AG10803 (cell line): ENCODE results near the gene IL16.

ENCODE experiments used
- DNase-seq: peaks from one replicate; pipeline ENCODE4 v3.0.0; 2010; ENCODE audit warnings: low read depth
- H3K4me3 ChIP-seq: 2 replicates; pipeline ENCODE4 v1.5.1; 2011; ENCODE audit warnings: mild to moderate bottlenecking, low read length, control low read depth
- TF ChIP-seq, protein P1 (sequence below): conservative IDR thresholded peaks from 2 replicates; pipeline ENCODE4 v1.5.1; 2011; ENCODE audit warnings: mild to moderate bottlenecking, low read length, control low read depth, inconsistent platforms

The IL16 gene

DNA sequence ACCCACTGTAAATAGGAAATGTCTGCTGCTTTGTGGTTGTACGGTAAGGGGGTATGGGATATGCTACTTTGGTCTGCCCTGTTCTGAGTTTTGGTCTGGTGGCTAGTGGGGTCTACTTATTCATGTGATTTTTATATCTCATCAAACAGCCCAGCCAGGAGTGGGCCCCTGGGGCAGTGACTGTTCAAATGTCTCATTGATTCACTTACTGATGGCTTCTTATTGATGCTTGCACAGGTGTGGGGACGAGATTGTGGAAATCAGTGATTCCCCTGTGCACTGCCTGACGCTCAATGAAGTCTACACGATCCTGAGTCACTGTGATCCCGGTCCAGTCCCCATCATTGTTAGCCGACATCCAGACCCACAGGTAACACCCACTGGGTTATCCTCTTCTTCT is 88.8 kb downstream of the IL16 start:
- DNase-seq = no peak
- TF ChIP-seq, protein P1, sequence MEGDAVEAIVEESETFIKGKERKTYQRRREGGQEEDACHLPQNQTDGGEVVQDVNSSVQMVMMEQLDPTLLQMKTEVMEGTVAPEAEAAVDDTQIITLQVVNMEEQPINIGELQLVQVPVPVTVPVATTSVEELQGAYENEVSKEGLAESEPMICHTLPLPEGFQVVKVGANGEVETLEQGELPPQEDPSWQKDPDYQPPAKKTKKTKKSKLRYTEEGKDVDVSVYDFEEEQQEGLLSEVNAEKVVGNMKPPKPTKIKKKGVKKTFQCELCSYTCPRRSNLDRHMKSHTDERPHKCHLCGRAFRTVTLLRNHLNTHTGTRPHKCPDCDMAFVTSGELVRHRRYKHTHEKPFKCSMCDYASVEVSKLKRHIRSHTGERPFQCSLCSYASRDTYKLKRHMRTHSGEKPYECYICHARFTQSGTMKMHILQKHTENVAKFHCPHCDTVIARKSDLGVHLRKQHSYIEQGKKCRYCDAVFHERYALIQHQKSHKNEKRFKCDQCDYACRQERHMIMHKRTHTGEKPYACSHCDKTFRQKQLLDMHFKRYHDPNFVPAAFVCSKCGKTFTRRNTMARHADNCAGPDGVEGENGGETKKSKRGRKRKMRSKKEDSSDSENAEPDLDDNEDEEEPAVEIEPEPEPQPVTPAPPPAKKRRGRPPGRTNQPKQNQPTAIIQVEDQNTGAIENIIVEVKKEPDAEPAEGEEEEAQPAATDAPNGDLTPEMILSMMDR = no peak
- H3K4me3 ChIP-seq = no peak overlapping the region

DNA sequence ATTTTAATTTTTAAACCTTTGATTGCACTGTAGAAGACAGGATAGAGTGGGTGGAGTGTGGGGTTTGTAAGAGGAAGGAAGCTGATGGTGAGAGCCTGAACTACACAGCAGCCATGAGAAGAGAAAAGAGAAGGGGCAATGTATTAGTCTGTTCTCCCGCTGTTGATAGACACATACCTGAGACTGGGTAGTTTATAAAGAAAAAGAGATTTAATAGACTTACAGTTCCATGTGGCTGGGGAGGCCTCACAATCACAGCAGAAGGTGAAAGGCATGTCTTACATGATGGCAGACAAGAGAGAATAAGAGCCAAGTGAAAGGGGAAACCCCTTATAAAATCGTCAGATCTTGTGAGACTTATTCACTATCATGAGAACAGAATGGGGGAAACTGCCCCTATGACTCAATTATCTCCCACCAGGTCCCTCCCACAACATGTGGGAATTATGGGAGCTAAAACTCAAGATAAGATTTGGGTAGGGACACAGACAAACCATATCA is 90.0 kb downstream of the IL16 start:
- no peak for DNase-seq
- H3K4me3 ChIP-seq = no peak overlapping the region
- TF ChIP-seq, protein P1 = no peak

DNA sequence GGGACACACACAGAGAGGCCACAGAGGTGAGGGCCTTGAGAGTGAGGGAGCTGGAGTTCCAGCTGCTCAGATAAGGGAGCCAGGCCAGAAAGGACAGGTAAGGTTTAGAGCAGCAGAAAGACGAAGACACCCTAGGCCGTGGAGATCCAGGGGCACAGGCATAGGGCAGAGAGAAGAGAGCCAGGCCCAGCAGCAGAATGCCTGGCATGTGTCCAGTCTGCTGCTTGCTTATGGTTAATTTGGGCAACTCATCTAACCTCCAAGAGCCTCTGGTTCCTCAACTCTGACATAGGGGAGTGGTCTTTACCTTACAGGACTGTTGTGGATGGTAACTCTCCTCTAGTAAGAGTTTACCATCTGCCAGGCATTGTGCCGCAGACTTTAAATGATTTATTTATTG is 91.4 kb downstream of the IL16 start:
- TF ChIP-seq, protein P1 = no peak
- no peak overlapping the region for H3K4me3 ChIP-seq
- no peak for DNase-seq

DNA sequence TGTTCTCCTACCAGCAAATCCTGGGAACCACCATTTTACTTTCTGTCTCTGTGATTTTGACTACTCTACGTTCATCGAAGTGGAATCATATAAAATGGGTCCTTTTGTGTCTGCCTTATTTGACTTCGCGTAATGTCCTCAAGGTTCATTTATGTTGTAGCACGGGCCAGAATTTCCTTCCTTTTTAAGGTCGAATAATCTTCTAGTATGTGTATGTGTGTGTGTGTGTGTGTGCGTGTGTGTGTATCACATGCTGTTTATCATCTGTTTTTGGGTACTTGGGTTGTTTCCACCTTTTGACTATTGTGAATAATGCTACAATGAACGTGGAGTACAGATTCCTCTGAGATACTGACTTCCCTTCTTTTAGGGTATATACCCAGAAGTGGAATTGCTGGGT is 91.9 kb downstream of the IL16 start:
- no peak for DNase-seq
- TF ChIP-seq, protein P1 = no peak
- H3K4me3 ChIP-seq = no peak overlapping the region

DNA sequence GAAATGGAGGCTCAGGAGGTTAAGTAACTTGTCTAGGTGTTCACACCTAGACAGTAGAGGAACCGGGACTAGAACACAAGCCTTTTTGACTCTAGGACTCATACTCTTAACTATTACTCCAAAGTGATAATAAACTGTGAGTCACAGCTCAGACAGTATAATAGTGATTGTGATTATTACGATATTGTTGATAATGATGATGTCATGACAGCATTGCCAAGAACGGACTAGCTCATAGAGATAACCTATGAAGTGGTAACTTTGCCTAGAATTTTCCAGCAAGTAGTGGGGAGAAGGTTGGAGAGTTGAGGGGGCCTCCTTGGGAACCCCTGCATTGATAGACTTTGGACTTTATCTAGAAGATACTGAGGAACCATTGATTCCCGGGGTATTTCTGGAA is 93.2 kb downstream of the IL16 start:
- no peak overlapping the region for H3K4me3 ChIP-seq
- TF ChIP-seq, protein P1 = no peak
- DNase-seq = no peak

DNA sequence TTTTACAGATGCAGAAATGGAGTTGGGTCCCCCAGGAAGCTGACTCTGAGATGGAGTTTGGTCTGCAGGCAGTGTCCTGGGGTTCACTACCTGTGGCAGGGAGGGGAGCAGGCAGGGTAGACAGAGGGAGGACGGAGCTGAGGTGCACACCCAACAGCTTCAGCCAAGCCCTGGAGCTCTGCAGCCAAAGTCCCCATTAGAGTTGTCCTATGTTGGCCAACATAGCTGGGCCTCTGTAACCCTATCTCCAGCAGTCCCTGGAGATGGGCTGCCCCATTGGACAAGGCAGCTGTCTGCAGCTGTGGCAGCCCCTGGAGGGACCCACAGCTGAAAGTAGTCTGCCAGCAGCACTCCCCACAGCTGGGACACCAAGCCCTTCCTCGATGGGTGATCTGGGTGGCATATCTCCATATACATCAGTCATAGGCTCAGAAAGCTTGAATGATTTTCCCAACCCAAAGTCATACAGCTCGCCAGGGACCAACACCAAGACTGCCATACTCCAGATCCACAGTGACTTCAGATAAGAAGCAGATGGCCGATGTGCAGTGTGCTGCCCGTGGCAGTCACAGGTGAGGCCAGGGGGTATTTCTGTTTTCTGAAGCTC is 95.3 kb downstream of the IL16 start:
- H3K4me3 ChIP-seq = no peak overlapping the region
- no peak for DNase-seq

DNA sequence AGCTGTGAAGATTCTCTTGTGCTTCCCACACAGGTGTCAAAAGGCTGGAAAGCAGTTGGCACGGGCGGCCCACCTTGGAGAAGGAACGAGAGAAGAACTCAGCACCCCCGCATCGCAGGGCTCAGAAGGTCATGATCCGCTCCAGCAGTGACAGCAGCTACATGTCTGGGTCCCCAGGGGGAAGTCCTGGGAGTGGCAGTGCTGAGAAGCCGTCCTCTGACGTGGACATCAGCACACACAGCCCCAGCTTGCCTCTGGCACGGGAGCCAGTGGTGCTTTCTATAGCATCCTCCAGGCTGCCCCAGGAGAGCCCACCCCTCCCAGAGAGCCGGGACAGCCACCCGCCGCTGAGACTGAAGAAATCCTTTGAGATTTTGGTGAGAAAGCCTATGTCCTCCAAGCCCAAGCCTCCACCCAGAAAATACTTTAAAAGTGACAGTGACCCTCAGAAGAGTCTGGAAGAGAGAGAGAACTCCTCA is 95.9 kb downstream of the IL16 start:
- DNase-seq = no peak
- TF ChIP-seq, protein P1 = no peak
- no peak overlapping the region for H3K4me3 ChIP-seq

More for the DNA sequence above, 95.3 kb downstream of the IL16 start:
- TF ChIP-seq, protein P1 = no peak
